ENCODE measurements around the gene NCOR2.

The NCOR2 gene

DNA sequence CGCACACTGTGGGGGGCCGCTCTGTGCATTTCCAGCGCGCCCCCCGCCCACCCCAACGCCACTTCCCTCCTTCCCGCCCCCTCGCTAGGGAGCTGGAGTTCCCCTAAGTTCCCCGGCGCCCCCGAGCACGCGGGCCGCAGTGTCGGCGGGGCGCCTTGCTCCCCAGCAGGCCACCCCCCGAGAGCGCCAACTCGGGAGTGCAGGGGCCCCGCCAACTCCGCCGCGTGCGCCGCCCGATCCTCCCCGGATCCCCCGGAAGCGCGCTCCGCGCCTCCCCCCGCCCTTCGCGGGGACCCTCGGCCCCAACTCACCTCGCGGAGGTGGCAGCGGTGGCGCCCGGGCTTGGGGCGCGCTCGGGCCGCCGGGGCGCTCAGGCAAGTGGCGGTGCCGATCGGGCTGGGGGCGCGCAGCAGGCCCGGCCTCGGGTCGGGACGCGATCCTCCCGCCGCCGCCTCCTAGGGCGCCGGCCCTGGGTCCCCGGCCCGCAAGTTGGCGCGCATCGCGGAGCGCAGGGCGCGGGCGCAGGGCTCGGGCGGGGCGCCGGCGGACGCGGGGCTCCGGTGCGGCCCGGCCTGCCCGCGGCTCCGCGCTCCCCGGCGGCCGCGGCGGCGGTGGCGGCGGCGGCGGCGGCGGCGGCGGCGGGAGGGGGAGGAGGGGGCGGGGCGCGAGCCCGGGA is at the start of gene NCOR2:
Gene NCOR2, minus strand, starts transcription at position 616 of the 676 bp plus-strand sequence. CDS start 72,361 bp downstream, outside the sequence.
- no peak for DNase-seq

DNA sequence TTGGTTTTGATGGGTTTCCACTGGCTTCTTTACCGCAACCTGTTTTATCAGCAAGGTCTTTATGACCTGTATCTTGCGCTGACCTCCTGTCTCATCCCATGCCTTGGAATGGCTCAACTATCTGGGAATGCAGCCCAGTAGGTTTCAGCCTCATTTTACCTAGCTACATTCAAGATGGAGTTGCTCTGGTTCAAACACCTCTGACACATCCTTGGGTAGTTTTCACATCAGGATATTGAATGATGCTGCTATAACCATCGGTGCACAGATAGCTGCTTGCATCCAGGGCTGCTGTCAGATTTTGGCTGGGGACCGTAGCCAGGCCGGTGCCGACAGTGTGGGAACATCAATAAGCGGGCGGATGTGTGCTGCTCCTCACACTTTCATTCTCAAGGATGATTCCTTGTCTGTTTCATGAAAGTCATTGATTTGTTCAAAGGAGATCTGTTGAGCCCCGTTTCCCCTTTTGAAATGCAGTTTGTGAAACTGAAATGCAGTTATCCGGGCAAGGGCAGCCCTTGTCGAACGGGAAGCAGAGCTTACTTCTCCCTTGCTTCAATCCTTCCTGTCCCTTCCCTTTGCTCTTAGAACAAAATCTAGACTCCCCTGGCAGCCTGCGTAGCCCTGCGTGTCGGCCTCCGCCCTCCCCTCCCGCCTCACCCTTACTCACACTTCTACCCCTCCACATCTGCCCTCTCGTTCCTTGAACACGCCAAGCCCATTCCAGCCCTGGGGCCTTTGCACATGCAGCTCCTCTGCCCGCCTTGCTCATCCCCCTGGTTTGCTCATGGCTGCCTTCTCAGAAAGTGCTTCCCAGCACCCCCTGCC is 49.2 kb upstream of the NCOR2 start:
- DNase-seq = no peak

DNA sequence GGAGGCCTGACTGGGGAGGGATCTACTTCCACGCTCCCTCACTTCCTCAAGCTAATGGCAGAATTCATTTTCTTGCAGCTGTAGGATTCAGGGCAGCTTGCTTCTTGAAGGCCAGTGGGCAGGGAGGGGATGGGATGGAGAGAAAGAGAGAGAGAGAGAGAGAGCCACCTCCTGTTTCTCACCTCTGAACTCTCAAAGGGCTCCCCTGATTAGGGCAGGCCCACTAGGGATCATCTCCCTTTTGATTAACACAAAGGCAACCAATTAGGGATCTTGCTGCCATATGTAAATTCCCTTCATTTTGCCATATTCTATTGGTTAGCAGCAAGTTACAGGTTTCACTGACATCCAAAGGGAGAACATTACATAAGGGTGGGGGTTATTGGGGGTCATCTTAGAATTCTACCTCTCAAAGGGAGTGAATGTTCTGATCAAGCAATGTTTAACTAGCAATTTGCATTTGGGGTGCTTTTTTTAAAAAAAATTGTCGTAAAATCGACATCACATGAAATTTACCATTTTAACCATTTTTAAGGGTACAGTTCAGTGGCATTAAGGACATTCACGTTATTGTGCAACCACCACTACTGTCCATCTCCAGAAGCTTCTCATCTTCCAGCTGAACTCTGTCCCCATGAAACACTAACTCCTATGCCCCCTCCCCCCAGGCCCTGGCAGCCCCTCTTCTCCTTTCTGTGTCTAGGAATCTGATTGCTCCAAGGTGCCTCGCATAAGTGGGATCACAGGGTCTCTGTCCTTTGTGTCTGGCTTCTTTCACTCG is 47.3 kb upstream of the NCOR2 start:
- no peak for DNase-seq

DNA sequence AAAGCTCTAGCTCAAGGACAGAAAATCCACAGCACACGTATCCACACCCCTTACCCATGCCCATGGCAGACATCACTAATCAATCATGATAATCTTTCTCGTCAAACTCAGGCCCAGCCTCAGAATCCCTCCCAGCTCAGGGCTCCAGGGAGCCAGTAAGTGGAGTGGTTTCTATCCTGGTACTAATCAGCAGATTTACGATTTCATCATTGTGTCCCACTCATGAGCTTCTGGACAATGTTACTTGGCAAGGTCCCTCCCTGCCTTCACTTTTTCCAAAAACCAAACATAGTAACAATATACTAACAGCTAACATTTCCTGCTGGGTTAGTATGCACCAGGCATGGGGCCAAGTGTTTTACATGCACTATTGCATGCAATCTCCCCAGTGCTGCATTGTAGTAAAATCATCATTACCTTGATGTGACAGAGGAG is 45.8 kb upstream of the NCOR2 start:
- DNase-seq = no peak

DNA sequence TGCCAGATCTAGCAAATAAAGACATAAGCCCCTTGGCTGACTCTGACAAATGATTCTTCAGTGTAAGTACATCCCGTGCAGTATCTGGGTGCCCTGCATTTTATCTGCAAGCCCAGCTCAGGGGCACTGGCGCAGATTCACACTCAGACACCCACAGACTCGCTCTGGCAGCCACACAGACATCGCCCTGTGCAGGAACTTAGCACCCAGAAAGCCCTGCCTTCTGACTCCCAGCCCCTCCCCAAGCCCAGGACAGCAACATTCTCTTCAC is 44.9 kb upstream of the NCOR2 start:
- no peak for DNase-seq

DNA sequence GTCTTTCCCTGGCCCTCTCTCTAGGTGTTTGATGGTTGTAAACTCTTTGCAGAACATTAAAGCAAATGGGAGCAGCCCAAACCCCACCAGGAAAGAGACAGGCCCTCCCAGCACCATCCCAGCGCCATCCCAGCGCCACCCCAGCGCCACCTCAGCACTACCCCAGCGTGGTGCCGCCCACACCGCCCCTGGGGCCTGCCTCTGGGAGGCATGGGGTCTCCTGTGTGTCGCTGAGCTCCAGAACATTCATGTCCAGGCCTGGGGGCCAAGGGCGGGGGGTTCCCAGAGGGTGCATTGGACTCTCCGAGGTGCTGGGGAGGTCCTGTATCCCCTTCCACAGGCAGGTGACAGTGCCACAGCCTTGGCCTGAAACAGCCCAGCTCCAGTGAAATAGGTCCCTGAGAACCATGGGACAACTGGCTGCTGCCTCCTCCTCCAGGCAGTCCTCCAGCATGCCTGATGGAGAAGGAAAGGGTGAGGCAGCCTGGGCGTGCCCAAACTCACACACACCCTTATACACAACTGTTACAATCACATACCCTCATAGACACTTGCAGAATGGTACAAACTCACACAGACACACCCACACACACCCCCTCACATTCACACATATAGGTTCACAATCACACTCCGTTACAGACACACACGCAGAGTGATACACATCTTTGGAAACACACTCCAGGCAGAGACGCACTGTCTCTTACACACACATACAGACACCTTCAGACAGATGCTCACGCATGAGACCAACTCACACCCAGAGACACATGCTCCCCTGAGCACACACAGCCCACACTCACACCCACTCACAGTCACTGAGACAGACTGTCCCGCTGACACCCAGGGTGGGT is 44.4 kb upstream of the NCOR2 start:
- no peak for DNase-seq

DNA sequence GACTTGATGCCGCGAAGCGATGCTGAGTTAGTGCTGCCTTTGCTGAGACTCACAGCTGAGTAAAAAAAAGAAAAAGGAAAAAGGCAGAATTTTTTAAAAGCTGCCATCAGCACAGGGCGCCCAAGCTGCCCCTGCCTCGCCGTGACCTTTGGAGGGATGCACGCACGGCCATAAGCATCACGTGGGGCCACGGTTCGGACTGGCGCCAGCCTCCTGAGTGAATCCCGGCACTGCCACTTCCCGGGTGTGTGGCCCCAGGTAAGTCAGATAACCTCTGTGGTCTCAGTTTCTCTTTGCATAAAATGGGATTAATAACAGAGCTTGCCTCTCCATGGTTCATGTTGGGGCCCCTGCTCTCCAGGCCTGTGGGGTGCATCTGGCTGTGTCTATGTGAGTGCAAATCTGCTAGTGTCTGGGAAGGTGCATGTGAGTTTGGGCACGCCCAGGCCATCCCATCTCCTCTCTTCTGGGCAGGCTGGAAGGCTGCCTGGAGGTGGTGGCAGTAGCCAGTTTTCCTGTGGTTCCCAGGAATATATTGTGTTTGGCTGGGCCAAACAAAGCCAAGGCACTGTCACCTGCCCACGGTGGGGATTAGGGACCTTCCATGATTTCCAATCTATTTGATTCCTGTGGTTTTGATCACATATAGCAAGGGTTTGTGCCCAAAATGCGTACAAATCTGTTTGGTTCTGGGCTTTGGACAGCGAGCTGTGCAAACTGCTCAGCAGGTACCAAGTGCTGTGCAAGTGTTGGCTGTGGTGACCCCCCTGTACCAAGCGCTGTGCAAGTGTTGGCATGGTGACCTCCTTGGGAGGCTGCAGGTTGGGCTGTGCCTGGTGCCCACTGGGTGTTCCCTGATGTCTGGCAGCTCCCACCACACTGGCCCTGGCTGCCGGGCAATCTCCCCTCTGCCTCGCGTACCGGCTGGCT is 43.5 kb upstream of the NCOR2 start:
- no peak for DNase-seq

DNA sequence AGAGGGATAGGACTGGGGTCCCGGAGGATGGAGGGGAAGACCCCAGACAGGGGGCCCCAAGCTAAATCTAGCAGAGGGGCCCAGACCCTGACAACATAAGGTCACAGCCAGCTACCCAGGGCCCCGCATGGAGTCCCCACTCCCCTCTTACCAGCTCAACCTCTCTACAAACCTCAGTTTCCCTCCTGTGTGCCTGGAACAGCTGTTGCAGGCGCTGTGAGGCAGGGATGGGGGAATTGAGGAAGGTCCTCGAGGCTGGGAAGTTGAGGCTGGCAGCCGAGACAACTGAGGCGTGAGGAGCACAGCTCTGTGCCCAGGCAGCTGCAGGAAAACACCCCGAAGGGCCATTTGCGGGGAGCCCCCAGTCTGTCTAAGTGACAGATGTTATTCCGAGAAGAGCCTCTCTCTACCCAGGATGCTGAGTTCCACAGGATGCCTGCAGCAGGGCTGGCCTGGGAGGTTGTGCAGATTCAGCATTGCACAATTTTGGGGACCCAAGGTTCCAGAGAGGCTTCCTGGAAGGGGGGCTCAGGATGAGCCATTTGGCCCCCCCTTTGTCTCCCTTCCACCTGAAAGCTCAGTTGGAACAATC is 42.7 kb upstream of the NCOR2 start:
- no peak for DNase-seq

DNA sequence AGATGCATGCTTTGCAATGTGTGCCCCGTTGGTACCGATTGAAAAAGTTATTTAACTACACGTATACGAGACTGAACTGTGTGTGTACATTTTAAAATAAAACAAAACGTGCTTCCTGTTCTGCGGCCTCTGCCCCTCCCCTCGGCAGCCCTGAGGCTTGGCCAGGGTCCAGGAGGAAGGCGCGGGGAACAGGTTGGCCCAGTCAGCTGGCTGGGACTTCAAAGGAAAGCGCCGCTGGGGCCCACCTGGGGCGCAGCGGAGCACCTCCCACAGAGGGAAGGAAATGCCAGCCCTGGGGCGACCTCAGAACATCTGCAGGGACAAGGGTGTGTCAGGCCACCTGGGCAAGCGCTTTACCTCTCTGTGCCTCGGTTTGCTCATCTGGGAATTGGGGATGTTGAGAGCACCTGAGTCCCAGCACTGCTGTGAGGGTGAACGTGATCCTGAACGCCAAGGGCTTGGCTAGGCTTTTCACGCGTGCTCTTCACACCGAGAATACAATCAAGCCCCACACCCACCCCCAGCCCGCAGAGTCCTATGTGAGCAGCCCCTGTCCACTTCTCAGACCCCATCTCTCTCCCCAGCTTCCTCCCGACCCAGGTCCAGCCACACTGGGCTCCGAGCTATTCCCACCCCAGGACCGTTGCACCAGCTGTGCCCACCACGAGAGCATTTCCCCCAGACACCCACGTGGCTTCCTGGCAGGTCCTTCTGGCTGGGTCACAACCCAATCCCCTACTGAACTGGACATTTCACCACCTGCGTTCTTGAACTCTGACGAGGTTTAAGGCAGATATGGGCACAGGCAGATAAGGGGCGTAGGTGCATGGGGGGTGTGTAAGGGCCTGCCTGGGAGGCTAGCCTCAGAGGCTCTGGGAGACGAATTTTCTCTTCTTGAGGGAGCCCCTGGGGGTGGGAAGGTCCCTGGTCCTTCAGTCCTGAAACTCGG is 41.9 kb upstream of the NCOR2 start:
- DNase-seq = peak; percentile 88

DNA sequence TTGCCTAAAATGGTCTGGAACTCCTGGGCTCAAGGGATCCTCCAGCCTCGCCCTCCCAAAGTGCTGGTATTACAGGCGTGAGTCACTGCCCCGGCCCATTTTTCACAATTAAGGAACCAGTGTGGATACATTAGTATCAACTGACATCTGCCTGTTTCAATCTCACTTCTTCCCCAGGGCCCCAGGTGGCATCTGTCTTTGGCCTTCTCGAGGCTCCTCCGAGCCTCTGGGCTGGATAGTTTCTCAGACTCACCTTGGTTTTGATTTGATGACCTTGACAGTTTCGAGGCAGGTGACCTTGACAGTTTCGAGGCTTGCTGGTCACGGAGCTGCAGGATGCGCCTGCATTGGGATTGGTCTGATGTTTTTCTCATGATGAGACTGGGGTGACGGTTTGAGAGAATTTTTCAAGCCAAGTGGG is 41.0 kb upstream of the NCOR2 start:
- no peak for DNase-seq

DNA sequence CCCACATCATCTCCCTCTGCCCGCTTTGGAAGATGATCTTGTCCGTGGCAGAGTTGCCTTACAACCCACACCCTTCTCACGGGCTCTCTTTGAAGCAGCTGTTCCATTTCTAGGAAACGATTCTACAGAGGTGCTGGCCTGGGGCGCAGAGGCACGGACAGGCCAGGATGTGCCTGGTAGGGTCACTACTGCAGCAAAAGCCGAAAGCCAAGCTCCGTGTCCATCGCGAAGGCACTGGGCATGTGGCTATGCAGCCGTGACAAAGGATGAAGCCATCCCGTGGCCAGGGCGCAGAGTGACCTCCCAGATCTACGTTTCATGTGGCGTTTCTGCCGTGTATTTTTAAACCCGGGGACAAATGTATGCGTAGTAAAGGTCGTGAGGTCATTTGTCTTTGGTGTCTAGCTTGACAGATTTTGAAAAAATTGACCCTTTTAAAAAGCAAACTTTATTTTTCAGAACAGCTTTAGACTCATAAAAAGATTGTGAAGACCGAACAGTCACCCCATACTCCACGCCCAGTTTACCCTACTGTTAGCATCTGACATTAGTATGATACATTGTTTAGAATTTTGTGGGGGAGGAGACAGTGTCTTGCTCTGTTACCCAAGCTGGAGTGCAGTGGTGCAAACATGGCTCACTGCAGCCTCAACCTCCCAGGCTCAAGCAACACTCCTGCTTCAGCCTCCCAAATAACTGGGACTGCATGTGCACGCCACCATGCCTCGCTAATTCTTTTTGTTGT is 40.4 kb upstream of the NCOR2 start:
- no peak for DNase-seq

DNA sequence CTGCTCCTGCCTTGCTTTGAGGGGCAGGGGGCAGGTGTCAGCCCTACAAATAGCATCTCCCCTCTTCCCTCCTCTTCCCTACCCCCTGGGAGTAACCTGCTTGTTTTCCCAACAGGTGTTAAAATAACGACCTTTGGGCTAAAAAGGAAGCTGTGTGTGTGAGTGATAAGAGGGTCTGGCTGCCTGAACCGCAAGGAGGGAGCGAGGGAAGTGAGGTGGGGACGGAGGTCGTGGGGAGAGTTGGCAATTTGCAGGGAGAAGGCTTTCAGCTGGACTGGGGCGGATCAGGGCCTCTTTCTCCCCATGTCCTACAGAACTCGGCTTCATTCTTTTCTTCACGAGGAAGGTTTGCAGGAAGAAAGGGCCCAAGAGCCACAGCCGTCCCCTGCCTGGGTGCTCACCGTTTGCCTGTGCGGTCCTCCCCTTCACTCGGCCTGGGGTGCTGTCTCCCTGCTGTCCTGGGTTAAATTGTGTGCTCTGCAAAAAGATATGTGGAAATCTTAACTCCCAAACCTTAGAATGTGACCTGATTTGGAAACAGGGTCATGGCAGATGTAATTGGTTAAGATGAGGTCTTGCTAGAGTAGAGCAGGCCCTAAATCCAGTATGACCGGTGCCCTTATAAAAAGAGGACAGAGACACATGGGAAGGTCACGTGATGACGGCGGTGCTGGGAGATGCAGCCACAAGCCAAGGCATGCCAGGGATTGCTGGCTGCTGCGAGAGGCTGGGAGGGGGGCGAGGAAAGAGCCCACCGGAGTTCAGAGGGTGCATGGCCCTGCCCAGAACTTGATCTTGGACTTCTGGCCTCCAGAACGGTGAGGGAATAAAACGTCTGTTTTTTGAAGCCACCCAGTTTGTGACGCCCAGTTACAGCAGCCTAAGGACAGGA is 38.7 kb upstream of the NCOR2 start:
- DNase-seq = no peak

DNA sequence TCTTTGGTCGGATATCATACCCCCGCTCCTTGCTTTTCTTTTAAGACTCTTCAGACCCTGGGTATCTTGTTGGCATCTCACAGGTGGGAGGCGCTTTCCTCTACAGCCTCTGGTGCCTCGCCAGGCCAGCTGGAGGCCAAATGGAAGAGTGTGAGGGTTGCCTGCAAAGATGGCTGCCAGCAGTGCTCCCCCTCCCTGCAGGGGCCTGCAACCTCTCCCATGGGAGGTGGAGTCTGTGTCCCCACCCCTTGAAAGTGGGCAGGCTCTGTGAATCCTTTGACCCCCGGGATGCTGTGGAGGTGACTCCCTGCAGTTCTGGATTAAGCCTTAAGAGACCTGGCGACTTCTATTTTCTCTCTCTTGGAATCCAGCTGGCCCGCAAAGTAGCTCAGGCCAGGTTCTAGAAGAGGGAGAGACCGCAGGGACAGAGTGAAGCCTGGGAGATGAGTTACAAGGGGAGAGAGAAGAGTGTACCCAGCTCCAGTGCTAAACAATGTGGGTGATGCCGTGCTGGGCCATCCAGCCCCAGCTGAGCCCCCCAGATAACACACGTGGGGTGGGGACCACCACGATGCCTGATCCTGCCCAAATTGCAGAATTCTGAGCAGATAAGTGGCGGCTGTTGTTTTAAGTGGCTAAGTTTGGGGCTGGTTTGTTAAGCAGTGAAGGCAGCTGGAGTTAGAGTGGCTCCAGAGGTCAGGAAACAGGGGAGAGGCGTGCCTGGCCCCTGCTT is 37.9 kb upstream of the NCOR2 start:
- DNase-seq = no peak

DNA sequence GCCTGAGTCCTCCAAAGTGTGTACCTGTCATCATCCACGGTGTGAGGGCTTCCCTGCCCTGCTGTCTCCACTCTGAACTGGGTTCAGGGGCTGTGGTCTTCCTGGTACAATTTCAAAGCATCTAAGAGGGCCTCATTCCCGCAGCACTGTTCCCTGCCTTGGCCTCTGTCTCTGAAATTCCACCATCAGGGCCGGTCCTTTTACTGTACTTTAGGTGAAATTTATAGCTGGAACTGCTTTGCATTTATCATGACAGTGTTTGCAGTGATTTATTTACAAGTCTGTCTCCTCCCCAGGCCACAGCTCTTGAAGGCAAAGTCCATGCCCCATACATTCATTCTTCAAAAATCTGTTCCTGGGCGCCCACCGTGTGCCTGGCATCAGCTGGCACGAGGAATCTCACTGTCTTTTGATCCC is 36.9 kb upstream of the NCOR2 start:
- DNase-seq = no peak

DNA sequence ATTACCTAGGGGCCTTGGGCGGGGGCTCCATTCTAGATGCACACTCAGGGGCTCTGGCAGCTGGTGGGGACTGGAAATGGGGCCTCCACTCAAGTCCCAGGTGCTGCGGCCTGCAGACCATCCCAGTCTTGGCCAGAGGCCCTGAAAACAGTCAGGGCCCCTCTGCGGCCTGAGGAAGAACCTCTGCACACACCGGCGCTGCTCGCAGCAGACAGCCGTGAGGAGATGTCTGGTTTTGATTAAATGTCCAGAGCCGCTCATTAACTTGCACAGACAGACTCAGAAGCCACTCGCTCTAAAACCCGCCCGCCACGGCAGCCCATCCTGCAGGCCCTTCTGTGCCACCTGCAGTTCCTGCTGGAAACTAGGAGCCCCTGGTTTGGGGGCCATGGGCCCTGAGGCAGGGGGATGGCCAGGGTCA is 36.4 kb upstream of the NCOR2 start:
- DNase-seq = no peak

DNA sequence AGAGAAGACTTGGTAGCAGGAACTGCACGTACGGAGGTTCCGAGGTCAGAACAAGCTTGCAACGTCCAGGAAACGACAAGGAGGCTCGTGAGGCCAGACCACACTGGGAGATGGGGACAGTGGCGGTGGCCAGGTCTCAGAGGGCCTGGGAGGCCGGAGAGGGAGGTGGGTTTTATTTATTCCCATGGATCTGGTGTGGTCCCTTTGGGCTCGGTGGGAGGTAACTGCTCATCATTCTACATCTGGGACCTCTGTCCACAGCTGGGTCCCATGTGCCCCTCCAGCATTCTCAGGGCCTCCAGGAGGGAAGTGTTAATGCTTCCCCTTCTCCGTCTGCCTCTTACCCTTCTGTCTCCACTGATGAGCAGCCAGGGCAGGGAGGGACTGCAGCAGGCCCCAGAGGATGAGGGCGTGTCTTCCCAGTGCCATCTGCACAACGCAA is 35.7 kb upstream of the NCOR2 start:
- no peak for DNase-seq

DNA sequence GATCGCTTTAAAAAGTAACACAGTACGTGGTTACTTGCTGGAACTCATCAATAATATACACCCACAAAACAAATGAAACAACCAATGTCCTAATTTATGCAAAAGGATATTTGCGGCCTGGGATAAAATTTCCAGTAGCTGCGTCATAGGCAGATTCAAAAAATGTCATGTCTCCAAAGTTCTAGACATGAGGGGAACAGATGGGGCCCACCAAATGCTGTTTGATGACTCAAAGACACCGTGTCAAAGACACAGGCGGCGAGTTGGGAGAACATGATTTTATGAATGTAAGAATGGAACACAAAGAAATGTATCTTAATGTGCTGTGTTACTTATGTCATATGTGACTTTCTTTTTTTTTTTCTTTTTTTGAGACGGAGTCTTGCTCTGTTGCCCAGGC is 34.3 kb upstream of the NCOR2 start:
- DNase-seq = no peak

Measured in CD4-positive, alpha-beta T cell treated with Interleukin-4 for 4 hours (primary cell).